HepG2 (cell line): Measurements from ENCODE around the gene OXLD1. TPM values are rescaled to one million over a fixed set of nuclear protein-coding genes. Genes with fewer than 3 reads are reported as not detected.

ENCODE experiments used
- ATAC-seq: fragments of 200-7000 bp; cut with Tn5 transposase; 3 replicates; pipeline ENCODE4 v1.9.1; 2020; ENCODE audit warnings: mild to moderate bottlenecking, moderate library complexity
- BruUV-seq: library from RNA; stranded (reverse); fragments of 400-500 nt; replicated peaks from 2 replicates; lab custom pipeline; 2021; lab: Mats Ljungman, UMichigan
- CTCF ChIA-PET: fragments of 300-600 bp; formaldehyde crosslinking; extraction: SDS; loops from one replicate; lab custom pipeline; 2021; ENCODE audit warnings: low total read pairs, inconsistent platforms, low intra/inter-chr PET ratio; lab: Yijun Ruan, JAX
- POLR2A ChIA-PET: fragments of 350-600 bp; sonication (Branson Sonifier 250); formaldehyde crosslinking; loops from one replicate; lab custom pipeline; 2020; ENCODE audit warnings: antibody characterized with exemption, inconsistent platforms; lab: Yijun Ruan, JAX
- DNase-seq: peaks from one replicate; pipeline ENCODE4 v3.0.0-alpha.2; 2015; ENCODE audit warnings: low spot score
- FAIRE-seq: peaks from 3 replicates; lab custom pipeline; 2011; peaks lifted over from hg19 to GRCh38; lab: Jason Lieb, UNC
- H2AFZ ChIP-seq: one replicate; pipeline ENCODE4 v1.6.1; 2011; ENCODE audit warnings: low read length, inconsistent platforms
- H3K27ac ChIP-seq: fragments of 300-600 bp; 3 replicates; pipeline ENCODE4 v1.8.0; 2011; ENCODE audit warnings: mixed run types, mild to moderate bottlenecking, mixed read lengths, low read length, inconsistent platforms; ENCODE audit not compliant: insufficient read depth; ENCODE audit errors: extremely low read length
- H3K27me3 ChIP-seq, 2 experiments: fragments of 200-600 bp in 1 of 2; 2 replicates in 1 of 2; 3 replicates in 1 of 2; pipeline versions ENCODE4 v1.6.0 to v1.8.0; 2011; ENCODE audit warnings: low read length in 2 of 2, mild to moderate bottlenecking in 2 of 2, moderate library complexity in 2 of 2, inconsistent platforms in 1 of 2; ENCODE audit not compliant: insufficient read depth in 2 of 2, control insufficient read depth in 1 of 2
- H3K36me3 ChIP-seq, 2 experiments: fragments of 200-600 bp in 1 of 2; replicated peaks in 1 of 2; 2 replicates in 1 of 2; 3 replicates in 1 of 2; pipeline versions ENCODE4 v1.5.1 to v1.8.0; 2011; ENCODE audit warnings: low read length in 2 of 2, inconsistent platforms in 1 of 2; ENCODE audit not compliant: insufficient read depth in 2 of 2, control insufficient read depth in 1 of 2
- H3K4me1 ChIP-seq: 2 replicates; pipeline ENCODE4 v1.5.1; 2012; ENCODE audit warnings: low read length, inconsistent platforms; ENCODE audit not compliant: insufficient read depth
- H3K4me2 ChIP-seq: 2 replicates; pipeline ENCODE4 v1.6.0; 2011; ENCODE audit warnings: low read depth, low read length, inconsistent platforms
- H3K4me3 ChIP-seq, 3 experiments: fragments of 200-600 bp in 1 of 3; sonication (generic), shearing (Covaris generic) in 1 of 3; replicated peaks in 1 of 3; 2 replicates each; pipeline ENCODE4 v1.5.1; 2011 to 2016; ENCODE audit warnings: low read length in 3 of 3, inconsistent platforms in 2 of 3, low read depth in 2 of 3, mild to moderate bottlenecking in 2 of 3, control low read depth in 1 of 3, mixed read lengths in 1 of 3; ENCODE audit not compliant: insufficient read depth in 1 of 3
- H3K79me2 ChIP-seq: one replicate; pipeline ENCODE4 v1.6.1; 2011; ENCODE audit warnings: low read length, inconsistent platforms; ENCODE audit not compliant: insufficient read depth
- H3K9ac ChIP-seq: 2 replicates; pipeline ENCODE4 v1.6.0; 2011; ENCODE audit warnings: mild to moderate bottlenecking, low read depth, low read length, inconsistent platforms; ENCODE audit not compliant: insufficient read depth
- H3K9me3 ChIP-seq: 2 replicates; pipeline ENCODE4 v1.5.1; 2012; ENCODE audit warnings: mild to moderate bottlenecking, low read length
- H4K20me1 ChIP-seq: 2 replicates; pipeline ENCODE4 v1.6.0; 2011; ENCODE audit warnings: inconsistent platforms, mild to moderate bottlenecking, low read length, moderate library complexity; ENCODE audit not compliant: insufficient read depth
- FOXA1 ChIP-seq, 2 experiments: fragments of 450-650 bp in 1 of 2; sonication (generic) in 1 of 2; formaldehyde crosslinking in 1 of 2; IDR thresholded peaks; 2 replicates each; pipeline versions ENCODE4 v1.4.0 to v1.6.1; 2016 to 2020; ENCODE audit warnings: missing genetic modification reagents in 1 of 2
- LCORL ChIP-seq, 2 experiments: fragments of 450-650 bp in 1 of 2; sonication (generic) in 1 of 2; formaldehyde crosslinking in 1 of 2; IDR thresholded peaks; 2 replicates each; pipeline versions ENCODE4 v1.5.0 to v1.6.1; 2017 to 2020; ENCODE audit warnings: antibody characterized with exemption in 1 of 2, missing genetic modification reagents in 1 of 2
- MAFF ChIP-seq: IDR thresholded peaks from 2 replicates; pipeline ENCODE4 v1.6.1; 2011; ENCODE audit warnings: low read depth, low read length, improper control_type of control experiment
- MLX ChIP-seq: IDR thresholded peaks from 2 replicates; pipeline ENCODE4 v1.6.1; 2016
- MXI1 ChIP-seq: IDR thresholded peaks from 3 replicates; pipeline ENCODE4 v1.6.1; 2012; ENCODE audit warnings: low read depth, low read length, inconsistent platforms, borderline replicate concordance
- NPAS2 ChIP-seq: sonication (generic); formaldehyde crosslinking; IDR thresholded peaks from 2 replicates; pipeline ENCODE4 v1.8.0; 2022; ENCODE audit warnings: mild to moderate bottlenecking, missing genetic modification reagents, borderline replicate concordance
- POLR2AphosphoS2 ChIP-seq: IDR thresholded peaks from 2 replicates; pipeline ENCODE4 v1.6.1; 2011; ENCODE audit warnings: low read depth, low read length, improper control_type of control experiment
- THAP8 ChIP-seq: sonication (generic); formaldehyde crosslinking; IDR thresholded peaks from 2 replicates; pipeline ENCODE4 v1.5.1; 2020; ENCODE audit warnings: missing genetic modification reagents, mild to moderate bottlenecking, borderline replicate concordance
- TOE1 ChIP-seq: sonication (generic); formaldehyde crosslinking; IDR thresholded peaks from 2 replicates; pipeline ENCODE4 v1.4.0; 2020; ENCODE audit warnings: mild to moderate bottlenecking, missing genetic modification reagents
- ZNF160 ChIP-seq: sonication (generic); formaldehyde crosslinking; IDR thresholded peaks from 2 replicates; pipeline ENCODE4 v1.8.0; 2022; ENCODE audit warnings: mild to moderate bottlenecking, inconsistent platforms, missing genetic modification reagents
- WGBS: methylation state at CpG from one replicate; pipeline ENCODE4 v1.1.6; 2017; ENCODE audit warnings: low lambda C conversion rate; 5-methylcytosine and 5-hydroxymethylcytosine counted together
- in situ Hi-C: cut with HindIII; loops from 2 replicates; pipeline ENCODE4 v1.10.0; 2017; ENCODE audit warnings: low pct_unique_long_range_greater_than_20kb; ENCODE audit not compliant: extremely low pct_ligation_motif_present
- intact Hi-C: fragments of 100-400 bp; cut with micrococcal nuclease; formaldehyde crosslinking; loops from one replicate; pipeline ENCODE4 v1.10.0; 2022; ENCODE audit not compliant: unreplicated experiment
- polyA plus RNA-seq, 8 experiments: library from polyadenylated mRNA; depleted of rRNA in 3 of 8; stranded (reverse) in 7 of 8; unstranded in 1 of 8; fragments of >200 nt; fragmentation: Illumina TruSeq in 4 of 8; extraction: Trizol in 4 of 8; gene quantifications; 2 replicates each; pipeline versions ENCODE4 v1.2.1 to v1.2.3, GENCODE V29; 2011 to 2016; ENCODE audit warnings: low read depth in 4 of 8, missing spikeins in 1 of 8, mixed read lengths in 1 of 8; ENCODE audit not compliant: insufficient read depth in 1 of 8
- total RNA-seq, 5 experiments: library from RNA; depleted of rRNA; stranded (reverse); fragments of >200 nt; fragmentation: Illumina TruSeq; extraction: Trizol; gene quantifications; 2 replicates each; pipeline ENCODE4 v1.2.3, GENCODE V29; 2016; ENCODE audit warnings: low read depth in 1 of 5
- TF ChIP-seq, protein P1 (sequence below), 2 experiments: fragments of 450-650 bp in 1 of 2; sonication (generic) in 1 of 2; formaldehyde crosslinking in 1 of 2; IDR thresholded peaks; 2 replicates each; pipeline versions ENCODE4 v1.6.1 to v1.8.0; 2016 to 2022; ENCODE audit warnings: antibody characterized with exemption in 1 of 2, mild to moderate bottlenecking in 1 of 2, missing genetic modification reagents in 1 of 2
- TF ChIP-seq, protein P2 (sequence below): sonication (generic); formaldehyde crosslinking; IDR thresholded peaks from 2 replicates; pipeline ENCODE4 v1.5.0; 2020; ENCODE audit warnings: missing genetic modification reagents, mild to moderate bottlenecking, borderline replicate concordance

The OXLD1 gene
- total and polyA plus RNA-seq, 2 of the 13 experiments (the other 11 are each of a cell fraction or from before 2014, with no cell fraction given): 27.1 to 37.5 TPM

DNA sequence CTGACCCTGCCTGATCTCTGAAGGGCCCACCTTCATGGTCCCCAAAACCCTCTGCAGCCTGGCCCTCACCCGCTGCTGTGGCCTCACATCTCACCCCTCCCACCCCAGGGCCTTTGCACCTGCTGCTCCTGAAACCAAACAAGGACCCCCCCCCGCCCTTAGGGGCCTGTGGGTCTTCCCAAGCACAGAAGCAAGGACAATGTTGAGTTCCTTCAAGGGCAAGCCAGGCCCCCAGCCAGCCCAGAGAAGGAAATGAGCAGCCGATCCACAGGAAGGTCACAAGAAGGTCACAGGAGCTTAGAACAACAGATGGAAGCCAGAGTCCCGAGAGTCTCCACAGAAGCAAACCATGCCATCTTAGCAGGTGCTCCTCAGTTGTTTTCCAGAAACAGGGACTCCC, 9.6 kb downstream of the OXLD1 start:
- no peaks in the 10 kb centered on the region for H3K36me3 ChIP-seq
- no TSS peak for BruUV-seq
- in situ Hi-C loops (no loop called here), intact Hi-C loops (no loop called here)
- POLR2A ChIA-PET: interaction anchor here (2.0 kb wide), 1 partner anchor 9 kb away, joined by 12 read pairs; no protein-coding TSS in a partner anchor
- no peaks in the 10 kb centered on the region for H4K20me1 ChIP-seq
- CTCF ChIA-PET: no interaction called here
- H3K79me2 ChIP-seq: no peaks in the 10 kb centered on the region
- no peak overlapping the region for H3K27ac ChIP-seq
- FAIRE-seq (no peak), DNase-seq (no peak), ATAC-seq (no peak)
- WGBS: 20% methylated on average over 4 of the region's 4 CpGs
- H3K9me3 ChIP-seq: no peaks in the 10 kb centered on the region
- H3K4me2 ChIP-seq: no peak overlapping the region
- H3K9ac ChIP-seq: no peak overlapping the region
- no peak overlapping the region for H3K4me3 ChIP-seq
- peaks cover 71% of the 10 kb centered on the region for H3K4me1 ChIP-seq
- no peak overlapping the region for H2AFZ ChIP-seq
- peaks cover 0 to 17% of the 10 kb centered on the region in 2 experiments; a peak in 3 of 5 replicates for H3K27me3 ChIP-seq
- TF ChIP-seq ZNF160: no peak
- no peak for TF ChIP-seq TOE1 (CRISPR knock-in tag)
- TF ChIP-seq, protein P1, sequence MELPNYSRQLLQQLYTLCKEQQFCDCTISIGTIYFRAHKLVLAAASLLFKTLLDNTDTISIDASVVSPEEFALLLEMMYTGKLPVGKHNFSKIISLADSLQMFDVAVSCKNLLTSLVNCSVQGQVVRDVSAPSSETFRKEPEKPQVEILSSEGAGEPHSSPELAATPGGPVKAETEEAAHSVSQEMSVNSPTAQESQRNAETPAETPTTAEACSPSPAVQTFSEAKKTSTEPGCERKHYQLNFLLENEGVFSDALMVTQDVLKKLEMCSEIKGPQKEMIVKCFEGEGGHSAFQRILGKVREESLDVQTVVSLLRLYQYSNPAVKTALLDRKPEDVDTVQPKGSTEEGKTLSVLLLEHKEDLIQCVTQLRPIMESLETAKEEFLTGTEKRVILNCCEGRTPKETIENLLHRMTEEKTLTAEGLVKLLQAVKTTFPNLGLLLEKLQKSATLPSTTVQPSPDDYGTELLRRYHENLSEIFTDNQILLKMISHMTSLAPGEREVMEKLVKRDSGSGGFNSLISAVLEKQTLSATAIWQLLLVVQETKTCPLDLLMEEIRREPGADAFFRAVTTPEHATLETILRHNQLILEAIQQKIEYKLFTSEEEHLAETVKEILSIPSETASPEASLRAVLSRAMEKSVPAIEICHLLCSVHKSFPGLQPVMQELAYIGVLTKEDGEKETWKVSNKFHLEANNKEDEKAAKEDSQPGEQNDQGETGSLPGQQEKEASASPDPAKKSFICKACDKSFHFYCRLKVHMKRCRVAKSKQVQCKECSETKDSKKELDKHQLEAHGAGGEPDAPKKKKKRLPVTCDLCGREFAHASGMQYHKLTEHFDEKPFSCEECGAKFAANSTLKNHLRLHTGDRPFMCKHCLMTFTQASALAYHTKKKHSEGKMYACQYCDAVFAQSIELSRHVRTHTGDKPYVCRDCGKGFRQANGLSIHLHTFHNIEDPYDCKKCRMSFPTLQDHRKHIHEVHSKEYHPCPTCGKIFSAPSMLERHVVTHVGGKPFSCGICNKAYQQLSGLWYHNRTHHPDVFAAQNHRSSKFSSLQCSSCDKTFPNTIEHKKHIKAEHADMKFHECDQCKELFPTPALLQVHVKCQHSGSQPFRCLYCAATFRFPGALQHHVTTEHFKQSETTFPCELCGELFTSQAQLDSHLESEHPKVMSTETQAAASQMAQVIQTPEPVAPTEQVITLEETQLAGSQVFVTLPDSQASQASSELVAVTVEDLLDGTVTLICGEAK (IDR thresholded peaks at IDR 0.05): no peak
- TF ChIP-seq, protein P1 (CRISPR knock-in tag; IDR thresholded peaks at IDR 0.05): 0 out of 2 replicates have a peak, but pooled peaks have one; percentile 23
- TF ChIP-seq MLX (CRISPR knock-in tag): no peak
- no peak for TF ChIP-seq MAFF
- no peak for TF ChIP-seq NPAS2
- TF ChIP-seq POLR2AphosphoS2: no peak
- no peak for TF ChIP-seq LCORL (IDR thresholded peaks at IDR 0.05)
- TF ChIP-seq LCORL (CRISPR knock-in tag; IDR thresholded peaks at IDR 0.05): no peak
- no peak for TF ChIP-seq MXI1
- TF ChIP-seq, protein P2, sequence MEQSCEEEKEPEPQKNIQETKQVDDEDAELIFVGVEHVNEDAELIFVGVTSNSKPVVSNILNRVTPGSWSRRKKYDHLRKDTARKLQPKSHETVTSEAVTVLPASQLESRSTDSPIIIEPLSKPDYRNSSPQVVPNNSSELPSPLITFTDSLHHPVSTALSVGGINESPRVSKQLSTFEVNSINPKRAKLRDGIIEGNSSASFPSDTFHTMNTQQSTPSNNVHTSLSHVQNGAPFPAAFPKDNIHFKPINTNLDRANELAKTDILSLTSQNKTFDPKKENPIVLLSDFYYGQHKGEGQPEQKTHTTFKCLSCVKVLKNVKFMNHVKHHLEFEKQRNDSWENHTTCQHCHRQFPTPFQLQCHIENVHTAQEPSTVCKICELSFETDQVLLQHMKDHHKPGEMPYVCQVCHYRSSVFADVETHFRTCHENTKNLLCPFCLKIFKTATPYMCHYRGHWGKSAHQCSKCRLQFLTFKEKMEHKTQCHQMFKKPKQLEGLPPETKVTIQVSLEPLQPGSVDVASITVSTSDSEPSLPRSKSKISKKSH (CRISPR knock-in tag): no peak
- no peak for TF ChIP-seq FOXA1 (IDR thresholded peaks at IDR 0.05)
- no peak for TF ChIP-seq FOXA1 (CRISPR knock-in tag; IDR thresholded peaks at IDR 0.05)
- no peak for TF ChIP-seq THAP8
